Ureter (tissue), 1 donor: Measurements from ENCODE around the gene ZNF518B. TPM values are rescaled to one million over a fixed set of nuclear protein-coding genes. Genes with fewer than 3 reads are reported as not detected.
"Not testable (repeated sequence)": the region's sequence is repeated elsewhere in the genome, so short reads cannot be mapped to it uniquely, and the experiment has no call there.

ENCODE experiments used
- DNase-seq: peaks from one replicate; pipeline ENCODE4 v3.0.0-alpha.2; 2020; ENCODE audit warnings: low spot score
- total RNA-seq: library from RNA; stranded (reverse); gene quantifications from one replicate; pipeline ENCODE4 v1.2.4, GENCODE V29; 2023
- donor health status: DM: yes; HTN: yes; CAD: no.

ZNF518B gene
- total RNA-seq, 1 donor from 2014 or later = 25.0 TPM

DNA sequence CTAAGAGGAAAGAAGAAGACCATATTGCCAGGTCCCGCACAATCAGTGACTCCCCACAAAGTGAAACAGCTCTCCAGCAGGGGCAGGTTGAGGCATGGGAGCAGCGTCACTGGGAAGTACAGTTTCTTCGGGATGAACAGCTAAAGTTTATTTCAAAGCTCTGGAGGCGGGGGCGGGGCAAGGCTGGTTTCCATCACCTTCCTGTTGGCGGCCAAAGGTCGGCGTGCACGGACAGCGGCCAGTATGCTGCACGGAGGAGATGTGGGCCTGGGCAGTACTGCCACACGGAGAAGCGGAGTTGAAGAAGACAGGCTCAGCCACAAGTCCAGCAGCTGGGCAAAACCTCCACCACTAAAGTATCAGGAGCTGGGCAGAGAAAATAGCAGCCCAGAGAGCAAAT lies 951 bp upstream of the ZNF518B start:
- DNase-seq = no peak

- DNase-seq = no peak
Observed at GRCh38 chr4:10456595-10457254, 501 bp downstream of the ZNF518B start.

GRCh38 chr4:10456260-10456594 lies 999 bp downstream of the ZNF518B start:
- no peak for DNase-seq

GRCh38 chr4:10455133-10455532 lies 2.1 kb downstream of the ZNF518B start:
- no peak for DNase-seq

DNA sequence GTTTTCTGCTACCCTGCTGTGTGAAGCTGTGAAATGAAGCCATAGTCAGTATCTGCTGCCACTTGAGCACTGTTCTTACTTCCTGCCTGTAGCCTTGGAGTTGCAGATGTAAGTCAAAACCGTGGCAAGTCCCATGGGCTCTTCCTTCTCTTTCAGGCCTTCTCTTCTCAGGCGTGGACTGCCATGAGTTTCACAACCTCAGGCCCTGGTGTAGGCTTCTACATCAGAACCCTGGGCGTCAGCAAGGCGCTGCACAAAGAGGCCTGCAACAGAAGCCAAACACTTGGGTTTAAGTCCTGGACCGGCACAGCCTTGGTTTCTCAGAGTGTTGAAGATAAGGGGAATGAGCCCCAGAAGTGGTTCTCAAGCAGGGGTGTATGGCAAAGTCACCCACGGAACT lies 2.5 kb downstream of the ZNF518B start:
- DNase-seq = no peak

- no peak for DNase-seq
Observed at GRCh38 chr4:10454121-10454520, 3.1 kb downstream of the ZNF518B start.

DNA sequence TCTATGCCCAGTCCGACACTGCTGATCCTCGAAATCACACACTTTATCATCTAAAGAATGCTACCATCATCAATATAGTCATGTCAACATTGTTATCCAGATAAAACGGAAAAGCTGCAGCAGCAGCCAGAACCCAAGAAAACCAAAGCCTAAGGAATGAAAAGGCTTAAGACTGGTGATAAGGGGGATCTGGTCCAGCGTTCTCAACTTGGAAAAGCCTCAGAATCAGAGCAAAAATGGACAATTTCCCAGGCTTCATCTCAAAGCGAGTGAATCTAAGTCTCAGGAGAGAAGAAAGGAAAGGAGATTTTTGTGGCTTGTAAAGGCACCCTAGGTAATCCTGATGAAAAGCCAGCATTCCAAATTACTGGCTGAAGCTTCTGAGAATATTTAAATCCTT lies 8.2 kb downstream of the ZNF518B start:
- DNase-seq = no peak

DNA sequence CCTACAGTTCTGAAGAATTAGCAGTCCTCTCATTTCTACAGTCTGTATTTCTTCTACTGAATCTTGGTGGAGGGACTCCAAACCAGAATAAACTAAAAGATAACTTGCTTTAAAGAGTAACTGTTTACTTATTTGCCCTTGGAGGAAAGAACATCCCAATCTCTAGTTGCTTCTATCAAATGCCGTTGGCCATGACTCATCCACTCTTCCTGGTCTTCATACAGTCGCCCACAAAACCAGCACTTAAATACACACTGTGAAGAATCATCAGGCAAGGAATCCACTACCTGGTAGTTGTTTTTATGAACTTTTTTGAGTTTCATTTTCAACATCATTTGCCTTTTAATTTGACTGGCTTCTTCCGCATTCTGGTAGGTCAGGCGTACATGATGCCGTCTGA lies 14.2 kb downstream of the ZNF518B start:
- no peak for DNase-seq

DNA sequence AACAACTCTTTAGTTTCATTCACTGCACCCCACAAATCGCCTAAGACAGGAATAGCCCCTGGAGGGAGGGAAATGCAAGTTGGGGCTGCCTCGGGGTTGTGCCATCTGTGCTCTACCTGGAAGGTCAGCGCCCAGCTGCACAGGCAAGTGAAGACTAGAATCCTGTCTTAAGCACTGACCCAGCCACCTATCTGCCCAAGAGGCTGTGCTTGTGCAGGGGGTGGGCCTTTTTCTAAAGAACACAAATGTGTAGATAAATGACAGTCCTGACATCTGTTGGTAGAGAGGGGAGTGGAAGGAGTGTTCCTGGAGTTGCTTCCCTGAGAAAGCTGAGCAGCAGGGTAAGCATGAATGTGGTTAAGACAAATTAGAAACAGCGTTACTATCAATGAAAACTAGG lies 15.7 kb downstream of the ZNF518B start:
- no peak for DNase-seq

DNA sequence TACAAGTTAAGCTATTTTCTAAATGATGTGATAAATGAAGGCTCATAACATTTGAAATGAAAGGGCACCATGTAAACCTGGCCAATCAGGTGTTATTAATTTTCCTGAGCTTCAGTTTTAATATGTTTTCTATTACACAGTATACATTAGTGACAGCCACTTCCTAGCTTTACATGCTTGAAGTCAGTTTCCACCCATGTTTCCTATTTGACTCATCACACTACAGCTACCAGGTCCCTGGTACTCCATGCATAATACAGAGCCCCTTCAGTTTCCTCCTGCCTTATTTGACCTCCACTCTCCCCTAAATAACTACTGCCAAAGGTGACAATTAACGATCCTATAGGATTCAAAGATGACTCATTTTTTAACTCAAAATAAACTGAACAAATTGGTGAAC lies 18.3 kb downstream of the ZNF518B start:
- no peak for DNase-seq

GRCh38 chr4:10437735-10438134 lies 19.5 kb downstream of the ZNF518B start:
- DNase-seq = no peak

DNA sequence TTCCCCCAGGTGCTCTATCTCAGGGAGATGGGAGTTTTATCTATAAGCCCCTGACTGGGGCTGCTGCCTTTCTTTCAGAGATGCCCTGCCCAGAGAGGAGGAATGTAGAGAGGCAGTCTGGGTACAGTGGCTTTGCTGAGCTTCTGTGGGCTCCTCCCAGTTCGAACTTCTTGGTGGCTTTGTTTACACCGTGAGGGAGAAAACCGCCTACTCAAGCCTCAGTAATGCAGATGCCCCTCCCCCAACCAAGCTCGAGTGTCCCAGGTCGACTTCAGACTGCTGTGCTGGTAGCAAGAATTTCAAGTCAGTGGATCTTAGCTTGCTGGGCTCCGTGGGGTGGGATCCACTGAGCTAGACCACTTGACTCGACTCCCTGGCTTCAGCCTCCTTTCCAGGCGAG lies 29.5 kb downstream of the ZNF518B start:
- not testable (repeated sequence) for DNase-seq

- no peak for DNase-seq
Observed at GRCh38 chr4:10421344-10422055, 35.7 kb downstream of the ZNF518B start.

- no peak for DNase-seq
Observed at GRCh38 chr4:10417740-10418139, 39.5 kb downstream of the ZNF518B start.

- DNase-seq = no peak
Observed at GRCh38 chr4:10416441-10416840, 40.8 kb downstream of the ZNF518B start.

DNA sequence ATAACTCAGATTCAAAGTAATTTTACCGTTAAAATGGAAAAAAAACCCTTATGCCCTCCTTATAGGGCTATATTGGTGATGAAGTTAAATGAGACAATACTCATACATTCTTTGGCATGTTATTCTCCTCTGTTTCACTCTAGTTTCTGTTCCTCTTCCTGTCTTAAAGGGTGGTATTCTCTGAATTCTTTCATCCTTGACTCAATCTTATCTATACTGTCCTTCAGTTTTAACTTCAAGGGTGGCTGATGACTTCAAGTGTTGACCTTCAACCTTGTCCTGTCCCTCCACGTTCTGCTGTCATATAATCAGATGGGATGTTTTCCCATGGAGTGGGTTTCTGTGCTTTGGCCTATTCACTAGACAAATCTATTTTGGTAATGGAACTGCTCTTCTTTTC lies 44.0 kb downstream of the ZNF518B start:
- DNase-seq = no peak

- no peak for DNase-seq
Observed at GRCh38 chr4:10405672-10406071, 51.6 kb downstream of the ZNF518B start.

DNA sequence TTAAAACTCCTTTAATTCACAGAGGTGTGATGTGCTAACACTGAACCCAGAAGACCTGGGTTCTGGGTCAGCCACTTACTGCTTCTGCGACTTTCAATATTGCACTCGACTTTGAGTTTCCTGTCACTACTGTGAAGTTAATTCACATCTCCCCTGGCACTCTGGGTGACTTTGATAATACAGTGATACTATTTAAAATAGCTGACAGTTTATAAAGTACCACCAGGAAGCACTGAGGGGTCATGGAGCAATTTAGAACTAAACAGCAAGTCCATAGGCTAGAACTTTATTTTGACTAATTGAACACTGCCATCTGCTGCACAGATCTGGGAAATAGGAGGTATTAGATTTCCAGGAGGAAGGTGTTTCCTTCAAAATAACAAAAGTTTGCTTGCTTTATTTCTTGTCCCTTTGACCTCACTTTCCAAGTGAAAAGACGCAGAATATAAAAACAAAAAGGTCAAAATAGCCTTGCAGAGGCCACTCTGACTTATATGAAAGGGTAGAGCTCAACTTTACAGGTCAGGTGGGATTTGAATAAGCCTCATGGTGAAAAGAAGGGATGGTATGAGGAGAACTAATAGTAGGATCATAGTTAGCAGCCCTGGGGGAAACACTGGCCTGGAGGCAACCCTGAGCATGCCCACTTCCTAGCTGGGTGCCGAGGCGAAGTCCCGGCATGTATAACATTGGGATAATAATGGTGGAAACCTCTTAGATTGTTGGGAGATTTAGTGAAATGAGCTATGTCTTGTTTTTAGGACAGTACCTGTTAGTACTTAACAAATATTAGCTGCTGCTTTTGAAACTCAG lies 53.4 kb downstream of the ZNF518B start:
- no peak for DNase-seq

- DNase-seq = no peak
Observed at GRCh38 chr4:10395971-10396580, 61.1 kb downstream of the ZNF518B start.
